Neuronal stem cell (in vitro differentiated cells): ENCODE measurements around the gene AAMP.

Experiments
- DNase-seq: peaks from one replicate; pipeline ENCODE4 v3.0.0-alpha.2; 2013; ENCODE audit warnings: low spot score
- H2AFZ ChIP-seq: one replicate; pipeline ENCODE4 v1.6.1; 2013; ENCODE audit warnings: mild to moderate bottlenecking, low read length, inconsistent platforms
- H2AK5ac ChIP-seq: 2 replicates; pipeline ENCODE4 v1.6.1; 2013; ENCODE audit warnings: low read depth, mild to moderate bottlenecking, inconsistent platforms, low read length, moderate library complexity, mixed read lengths
- H2BK120ac ChIP-seq: 2 replicates; pipeline ENCODE4 v1.6.1; 2013; ENCODE audit warnings: low read depth, mild to moderate bottlenecking, inconsistent platforms, low read length, moderate library complexity, mixed read lengths
- H2BK12ac ChIP-seq: one replicate; pipeline ENCODE4 v1.6.1; 2013; ENCODE audit warnings: low read length, inconsistent platforms
- H2BK15ac ChIP-seq: 2 replicates; pipeline ENCODE4 v1.6.1; 2013; ENCODE audit warnings: mild to moderate bottlenecking, low read length, inconsistent platforms, mixed read lengths
- H2BK5ac ChIP-seq: one replicate; pipeline ENCODE4 v1.6.1; 2013; ENCODE audit warnings: inconsistent platforms, mild to moderate bottlenecking, low read length, moderate library complexity
- H3K14ac ChIP-seq: one replicate; pipeline ENCODE4 v1.6.1; 2013; ENCODE audit warnings: low read length, inconsistent platforms
- H3K18ac ChIP-seq: 2 replicates; pipeline ENCODE4 v1.6.1; 2013; ENCODE audit warnings: low read length, inconsistent platforms
- H3K23ac ChIP-seq: 2 replicates; pipeline ENCODE4 v1.6.1; 2013; ENCODE audit warnings: low read depth, mild to moderate bottlenecking, mixed read lengths, low read length, inconsistent platforms; ENCODE audit not compliant: poor library complexity
- H3K27ac ChIP-seq: replicated peaks from 3 replicates; pipeline ENCODE4 v1.5.1; 2013; ENCODE audit warnings: low read length, inconsistent platforms
- H3K27me3 ChIP-seq, 3 experiments: 2 replicates each; pipeline ENCODE4 v1.6.1; 2013; ENCODE audit warnings: low read length in 3 of 3, mild to moderate bottlenecking in 2 of 3, inconsistent platforms in 1 of 3, low read depth in 1 of 3, mixed read lengths in 1 of 3, moderate library complexity in 1 of 3; ENCODE audit not compliant: control insufficient read depth in 3 of 3, insufficient read depth in 3 of 3
- H3K36me3 ChIP-seq, 2 donors: replicated peaks in 1 of 2; 2 replicates each; pipeline ENCODE4 v1.6.1; 2013; ENCODE audit warnings: low read length in 2 of 2; ENCODE audit not compliant: control insufficient read depth in 2 of 2, insufficient read depth in 2 of 2
- H3K4ac ChIP-seq: 2 replicates; pipeline ENCODE4 v1.6.1; 2013; ENCODE audit warnings: inconsistent platforms, mild to moderate bottlenecking, low read length, moderate library complexity
- H3K4me1 ChIP-seq, 2 donors: 1 replicate in 1 of 2; 2 replicates in 1 of 2; pipeline ENCODE4 v1.6.1; 2013; ENCODE audit warnings: low read length in 2 of 2, low read depth in 1 of 2; ENCODE audit not compliant: control insufficient read depth in 2 of 2, insufficient read depth in 1 of 2
- H3K4me2 ChIP-seq: one replicate; pipeline ENCODE4 v1.6.1; 2013; ENCODE audit warnings: mild to moderate bottlenecking, low read length, inconsistent platforms; ENCODE audit not compliant: insufficient read depth, poor library complexity, severe bottlenecking
- H3K4me3 ChIP-seq, 2 donors: 2 replicates each; pipeline ENCODE4 v1.5.1; 2013; ENCODE audit warnings: low read length in 2 of 2, mild to moderate bottlenecking in 2 of 2, inconsistent platforms in 1 of 2, moderate library complexity in 1 of 2
- H3K79me1 ChIP-seq: one replicate; pipeline ENCODE4 v1.6.1; 2013; ENCODE audit warnings: low read depth, mild to moderate bottlenecking, inconsistent platforms, low read length, moderate library complexity
- H3K9ac ChIP-seq: one replicate; pipeline ENCODE4 v1.6.1; 2013; ENCODE audit warnings: mild to moderate bottlenecking, low read depth, low read length, inconsistent platforms; ENCODE audit not compliant: poor library complexity
- H3K9me3 ChIP-seq, 2 donors: replicated peaks in 1 of 2; 2 replicates each; pipeline versions ENCODE3 to v1.6.1; 2013; ENCODE audit warnings: low read length in 2 of 2, mild to moderate bottlenecking in 2 of 2, inconsistent platforms in 1 of 2, low read depth in 1 of 2, mixed read lengths in 1 of 2, moderate library complexity in 1 of 2; ENCODE audit not compliant: control insufficient read depth in 2 of 2, insufficient read depth in 1 of 2
- H4K8ac ChIP-seq: one replicate; pipeline ENCODE4 v1.6.1; 2013; ENCODE audit warnings: low read depth, mild to moderate bottlenecking, inconsistent platforms, low read length, moderate library complexity
- H4K91ac ChIP-seq: one replicate; pipeline ENCODE4 v1.6.1; 2013; ENCODE audit warnings: low read length, low read depth, mild to moderate bottlenecking, inconsistent platforms; ENCODE audit not compliant: poor library complexity
- WGBS, 2 donors: extraction: QIAGEN DNeasy Blood & Tissue Kit; methylation state at CpG; one replicate each; pipeline ENCODE4 v1.1.7; 2013; ENCODE audit warnings: missing lambda C conversion rate in 2 of 2, mixed read lengths in 1 of 2; ENCODE audit not compliant: insufficient read length in 2 of 2, insufficient replicate concordance in 1 of 2; ENCODE audit errors: extremely low coverage in 2 of 2; 5-methylcytosine and 5-hydroxymethylcytosine counted together

AAMP gene

GRCh38 chr2:218216336-218216673 is 53.6 kb downstream of the AAMP start:
- peaks cover 0 to 22% of the 10 kb centered on the region in 2 donors for H3K36me3 ChIP-seq
- H3K9me3 ChIP-seq, result no peaks in the 10 kb centered on the region
- H3K79me1 ChIP-seq, result peaks cover 7% of the 10 kb centered on the region
- no peak overlapping the region for H2BK120ac ChIP-seq
- no peak overlapping the region for H2BK15ac ChIP-seq
- H3K27ac ChIP-seq, result no peak overlapping the region
- H3K4me1 ChIP-seq, result peaks cover 2 to 4% of the 10 kb centered on the region in 2 donors
- no CpG with 5 or more reads among the region's 9 CpGs for WGBS, 2 donors
- H2BK12ac ChIP-seq, result no peak overlapping the region
- no peak for DNase-seq
- H3K4me3 ChIP-seq, result peak overlapping the region; percentile 90 to 100
- H2AFZ ChIP-seq, result peak overlapping the region; percentile 91
- H3K4ac ChIP-seq, result no peak overlapping the region
- H3K18ac ChIP-seq, result no peak overlapping the region
- peak overlapping the region; percentile 67 for H4K8ac ChIP-seq
- H3K4me2 ChIP-seq, result peak overlapping the region; percentile 70
- H2BK5ac ChIP-seq, result no peak overlapping the region
- no peak overlapping the region for H3K9ac ChIP-seq
- no peaks in the 10 kb centered on the region for H3K27me3 ChIP-seq
- H3K23ac ChIP-seq, result no peak overlapping the region
- H3K14ac ChIP-seq, result no peak overlapping the region
- H4K91ac ChIP-seq, result no peak overlapping the region
- no peak overlapping the region for H2AK5ac ChIP-seq
